ENCODE measurements around the gene CLPSL2. TPM values are rescaled to one million over a fixed set of nuclear protein-coding genes. Genes with fewer than 3 reads are reported as not detected.

The CLPSL2 gene
- total and polyA plus RNA-seq, 2 donors from 2014 or later = not detected

GRCh38 chr6:35728683-35729678 lies 47.4 kb upstream of the CLPSL2 start:
- TF ChIP-seq, protein P1, sequence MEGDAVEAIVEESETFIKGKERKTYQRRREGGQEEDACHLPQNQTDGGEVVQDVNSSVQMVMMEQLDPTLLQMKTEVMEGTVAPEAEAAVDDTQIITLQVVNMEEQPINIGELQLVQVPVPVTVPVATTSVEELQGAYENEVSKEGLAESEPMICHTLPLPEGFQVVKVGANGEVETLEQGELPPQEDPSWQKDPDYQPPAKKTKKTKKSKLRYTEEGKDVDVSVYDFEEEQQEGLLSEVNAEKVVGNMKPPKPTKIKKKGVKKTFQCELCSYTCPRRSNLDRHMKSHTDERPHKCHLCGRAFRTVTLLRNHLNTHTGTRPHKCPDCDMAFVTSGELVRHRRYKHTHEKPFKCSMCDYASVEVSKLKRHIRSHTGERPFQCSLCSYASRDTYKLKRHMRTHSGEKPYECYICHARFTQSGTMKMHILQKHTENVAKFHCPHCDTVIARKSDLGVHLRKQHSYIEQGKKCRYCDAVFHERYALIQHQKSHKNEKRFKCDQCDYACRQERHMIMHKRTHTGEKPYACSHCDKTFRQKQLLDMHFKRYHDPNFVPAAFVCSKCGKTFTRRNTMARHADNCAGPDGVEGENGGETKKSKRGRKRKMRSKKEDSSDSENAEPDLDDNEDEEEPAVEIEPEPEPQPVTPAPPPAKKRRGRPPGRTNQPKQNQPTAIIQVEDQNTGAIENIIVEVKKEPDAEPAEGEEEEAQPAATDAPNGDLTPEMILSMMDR (IDR thresholded peaks at IDR 0.05; ENCODE audit: borderline replicate concordance, extremely low read depth, insufficient read depth) = no peak
- no peaks in the 10 kb centered on the region for H3K9me3 ChIP-seq (ENCODE audit: control insufficient read depth in 2 of 3, insufficient read depth in 1 of 3, low read length in 3 of 3)
- H3K27ac ChIP-seq (ENCODE audit: low read depth in 2 of 2, low read length in 2 of 2) = peak overlapping the region; percentile 97 to 99
- FAIRE-seq = no peak
- H3K4me3 ChIP-seq (ENCODE audit: low read length in 3 of 3) = peak overlapping the region in 2 of 3 donors; percentile 57 to 66
- peak overlapping the region in 2 of 3 donors; percentile 71 to 80 for H3K9ac ChIP-seq (ENCODE audit: low read length in 3 of 3)
- H3K4me1 ChIP-seq (ENCODE audit: control insufficient read depth in 2 of 3, insufficient read depth in 2 of 3, low read depth in 1 of 3, low read length in 3 of 3) = peaks cover 0 to 55% (median 55%) of the 10 kb centered on the region in 3 donors
- peak in 1 of 5 donors; percentile 84 for DNase-seq
- no peaks in the 10 kb centered on the region for H3K36me3 ChIP-seq (ENCODE audit: control insufficient read depth in 2 of 3, insufficient read depth in 3 of 3, low read length in 3 of 3)
- H3K27me3 ChIP-seq (ENCODE audit: control insufficient read depth, insufficient read depth, low read length) = no peaks in the 10 kb centered on the region
- intact Hi-C loops (cut with DNase I) = loop anchor here (5.0 kb wide), 1 partner anchor 42 kb away; the partner anchor contains the start of gene FKBP5

DNA sequence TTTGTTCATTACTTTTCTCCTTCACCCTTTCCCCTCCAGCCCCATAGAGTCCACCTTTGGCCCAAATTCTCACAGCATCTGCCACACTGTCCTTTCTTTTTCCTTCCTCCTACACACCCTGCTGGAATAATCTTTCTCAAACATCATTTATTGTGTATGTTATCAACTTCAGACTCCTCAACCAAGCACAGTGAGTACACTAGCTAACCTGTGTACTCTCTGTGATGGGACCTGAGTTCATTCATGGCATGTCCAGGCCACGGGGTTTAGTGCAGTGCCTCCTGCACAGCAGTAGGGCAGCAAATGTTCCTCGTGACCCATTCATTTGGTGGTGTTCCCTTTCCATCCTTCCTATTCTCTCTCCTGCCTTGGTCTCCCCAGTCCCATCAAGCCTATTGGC lies 46.7 kb upstream of the CLPSL2 start:
- intact Hi-C loops (cut with DNase I) = loop anchor here (5.0 kb wide), 1 partner anchor 42 kb away; the partner anchor contains the start of gene FKBP5
- TF ChIP-seq, protein P1 (IDR thresholded peaks at IDR 0.05; ENCODE audit: borderline replicate concordance, extremely low read depth, insufficient read depth) = no peak
- no peak for FAIRE-seq
- Histone ChIP-seq H3K36me3 (ENCODE audit: control insufficient read depth in 2 of 3, insufficient read depth in 3 of 3, low read length in 3 of 3) (no peaks in the 10 kb centered on the region), H3K9me3 (ENCODE audit: control insufficient read depth in 2 of 3, insufficient read depth in 1 of 3, low read length in 3 of 3) (no peaks in the 10 kb centered on the region), H3K4me1 (ENCODE audit: control insufficient read depth in 2 of 3, insufficient read depth in 2 of 3, low read depth in 1 of 3, low read length in 3 of 3) (peaks cover 0 to 55% (median 55%) of the 10 kb centered on the region in 3 donors), H3K27ac (ENCODE audit: low read depth in 2 of 2, low read length in 2 of 2) (peak overlapping the region in 1 of 2 donors; percentile 52), H3K9ac (ENCODE audit: low read length in 3 of 3) (no peak overlapping the region), H3K27me3 (ENCODE audit: control insufficient read depth, insufficient read depth, low read length) (no peaks in the 10 kb centered on the region), H3K4me3 (ENCODE audit: low read length in 3 of 3) (no peak overlapping the region)
- no peak for DNase-seq

- Histone ChIP-seq H3K27ac (ENCODE audit: low read depth in 2 of 2, low read length in 2 of 2) (peak overlapping the region; percentile 85 to 96), H3K4me3 (ENCODE audit: low read length in 3 of 3) (peak overlapping the region; percentile 40 to 70 (median 59)), H3K4me1 (ENCODE audit: control insufficient read depth in 2 of 3, insufficient read depth in 2 of 3, low read depth in 1 of 3, low read length in 3 of 3) (peaks cover 0 to 53% (median 48%) of the 10 kb centered on the region in 3 donors), H3K27me3 (ENCODE audit: control insufficient read depth, insufficient read depth, low read length) (no peaks in the 10 kb centered on the region), H3K36me3 (ENCODE audit: control insufficient read depth in 2 of 3, insufficient read depth in 3 of 3, low read length in 3 of 3) (no peaks in the 10 kb centered on the region), H3K9me3 (ENCODE audit: control insufficient read depth in 2 of 3, insufficient read depth in 1 of 3, low read length in 3 of 3) (no peaks in the 10 kb centered on the region), H3K9ac (ENCODE audit: low read length in 3 of 3) (peak overlapping the region in 2 of 3 donors; percentile 9 to 44)
- no peak for DNase-seq
- intact Hi-C loops (cut with DNase I) = no loop called here
- no peak for FAIRE-seq
- TF ChIP-seq, protein P1 (IDR thresholded peaks at IDR 0.05; ENCODE audit: borderline replicate concordance, extremely low read depth, insufficient read depth) = no peak
Measured at GRCh38 chr6:35730745-35731413, 45.5 kb upstream of the CLPSL2 start.
